Measurements from ENCODE around the gene CTBP2. TPM values are rescaled to one million over a fixed set of nuclear protein-coding genes. Genes with fewer than 3 reads are reported as not detected.
A peak's percentile ranks its signal among the peaks of the same experiment; 100 is the strongest.

Gene CTBP2
- total RNA-seq, 1 experiment from 2014 or later, result 212 TPM

DNA sequence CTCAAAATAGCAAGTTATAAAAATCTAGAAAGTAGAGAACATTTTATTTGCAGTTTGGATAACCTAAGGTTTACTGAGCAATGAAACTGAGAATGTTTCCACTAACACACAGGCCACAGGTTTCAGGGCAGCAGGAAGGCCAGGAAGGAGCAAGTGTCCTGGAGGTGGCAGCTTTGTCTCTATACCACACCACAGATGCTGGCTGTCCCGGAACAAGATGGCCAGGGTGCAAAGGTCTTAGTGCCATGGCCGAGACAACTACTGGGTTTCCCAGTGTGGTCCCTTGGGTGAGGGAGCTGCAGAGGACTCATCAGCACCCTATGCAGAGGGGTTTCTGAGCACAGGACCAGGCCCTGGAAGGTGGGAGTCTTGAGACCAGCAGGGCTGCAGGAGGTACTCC is 92.0 kb downstream of the CTBP2 start:
- Histone ChIP-seq H4K20me1 (ENCODE audit: control insufficient read depth, insufficient read depth, insufficient read length) (peaks cover 3% of the 10 kb centered on the region), H3K4me2 (ENCODE audit: insufficient read depth, insufficient read length, low read length) (no peak overlapping the region), H3T11ph (ENCODE audit: low read length) (no peak overlapping the region), H3K9me3 (ENCODE audit: control insufficient read depth, low read depth, low read length) (no peaks in the 10 kb centered on the region), H3K4me1 (ENCODE audit: insufficient read depth, low read length) (peaks cover 10% of the 10 kb centered on the region; the same call in 1 of the 2 replicates), H2BK120ac (ENCODE audit: low read depth, low read length, poor library complexity, severe bottlenecking) (no peak overlapping the region), H4K5ac (ENCODE audit: insufficient read length, low read depth, low read length) (no peak overlapping the region), H2AK5ac (ENCODE audit: insufficient read length, low read length) (no peak overlapping the region), H3K79me2 (ENCODE audit: insufficient read depth, low read length) (peaks cover 52% of the 10 kb centered on the region; the same call in 1 of the 2 replicates), H2BK20ac (ENCODE audit: low read depth, low read length, poor library complexity, severe bottlenecking) (no peak overlapping the region), H4K8ac (replicated peaks; ENCODE audit: insufficient read length, low read depth, low read length) (no peak overlapping the region), H3K23me2 (ENCODE audit: insufficient read length, low read depth, low read length, poor library complexity, severe bottlenecking) (no peaks in the 10 kb centered on the region), H4K91ac (ENCODE audit: insufficient read length, low read depth, low read length) (no peak overlapping the region), H2BK12ac (ENCODE audit: insufficient read length, low read depth, low read length) (no peak overlapping the region), H3K23ac (ENCODE audit: insufficient read length, low read depth, low read length) (no peak overlapping the region), H3K4ac (ENCODE audit: low read depth, low read length) (no peak overlapping the region), H3K18ac (ENCODE audit: insufficient read length, low read depth, low read length) (no peak overlapping the region), H3K14ac (ENCODE audit: insufficient read depth, low read length) (no peak overlapping the region), H2BK5ac (ENCODE audit: insufficient read length, low read length) (no peak overlapping the region), H3K79me1 (ENCODE audit: insufficient read depth, low read depth, low read length, poor library complexity, severe bottlenecking) (peaks cover 10% of the 10 kb centered on the region), H3K27ac (ENCODE audit: insufficient read length, low read depth, low read length) (no peak overlapping the region), H3K56ac (ENCODE audit: insufficient read length, low read depth, low read length) (no peak overlapping the region), H2AFZ (ENCODE audit: low read length) (no peak overlapping the region), H3K9ac (ENCODE audit: extremely low read depth, insufficient read length, low read length) (no peak overlapping the region), H3K27me3 (ENCODE audit: insufficient read depth, low read length) (no peaks in the 10 kb centered on the region), H2BK15ac (ENCODE audit: low read depth, low read length) (no peak overlapping the region)
- TF ChIP-seq, protein P1, sequence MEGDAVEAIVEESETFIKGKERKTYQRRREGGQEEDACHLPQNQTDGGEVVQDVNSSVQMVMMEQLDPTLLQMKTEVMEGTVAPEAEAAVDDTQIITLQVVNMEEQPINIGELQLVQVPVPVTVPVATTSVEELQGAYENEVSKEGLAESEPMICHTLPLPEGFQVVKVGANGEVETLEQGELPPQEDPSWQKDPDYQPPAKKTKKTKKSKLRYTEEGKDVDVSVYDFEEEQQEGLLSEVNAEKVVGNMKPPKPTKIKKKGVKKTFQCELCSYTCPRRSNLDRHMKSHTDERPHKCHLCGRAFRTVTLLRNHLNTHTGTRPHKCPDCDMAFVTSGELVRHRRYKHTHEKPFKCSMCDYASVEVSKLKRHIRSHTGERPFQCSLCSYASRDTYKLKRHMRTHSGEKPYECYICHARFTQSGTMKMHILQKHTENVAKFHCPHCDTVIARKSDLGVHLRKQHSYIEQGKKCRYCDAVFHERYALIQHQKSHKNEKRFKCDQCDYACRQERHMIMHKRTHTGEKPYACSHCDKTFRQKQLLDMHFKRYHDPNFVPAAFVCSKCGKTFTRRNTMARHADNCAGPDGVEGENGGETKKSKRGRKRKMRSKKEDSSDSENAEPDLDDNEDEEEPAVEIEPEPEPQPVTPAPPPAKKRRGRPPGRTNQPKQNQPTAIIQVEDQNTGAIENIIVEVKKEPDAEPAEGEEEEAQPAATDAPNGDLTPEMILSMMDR (conservative IDR thresholded peaks at IDR 0.05), result no peak
- peaks cover 18 to 59% (median 58%) of the 10 kb centered on the region in 3 experiments for H3K36me3 Mint-ChIP-seq (ENCODE audit: insufficient read depth in 1 of 3, low read depth in 3 of 3)
- no peak for DNase-seq
- no peaks in the 10 kb centered on the region; the same call in none of the 2 replicates for H3K27me3 Mint-ChIP-seq (ENCODE audit: low read depth)
- H3K4me3 Mint-ChIP-seq, result no peak overlapping the region
- WGBS (ENCODE audit: extremely low coverage, insufficient read length, low lambda C conversion rate), result no CpG with 5 or more reads among the region's 2 CpGs
- H3K27ac Mint-ChIP-seq, result peak overlapping the region in 1 of 3 experiments; percentile 81; a peak in 3 of 7 replicates
- no peaks in the 10 kb centered on the region for H3K9me3 Mint-ChIP-seq
- H3K4me1 Mint-ChIP-seq, result peaks cover 43 to 45% of the 10 kb centered on the region in 2 experiments
